Gastrocnemius medialis (tissue), 4 donors: ENCODE results near the gene CPT2.

ENCODE experiments used
- CTCF ChIP-seq, 5 experiments: fragments of 450-650 bp in 3 of 5; fragments of 200-600 bp in 2 of 5; sonication (generic) in 2 of 5; IDR thresholded peaks in 4 of 5; conservative IDR thresholded peaks in 1 of 5; 1 replicate in 4 of 5; 2 replicates in 1 of 5; pipeline ENCODE4 v1.5.1; 2016 to 2019; ENCODE audit warnings: antibody characterized with exemption in 5 of 5, mild to moderate bottlenecking in 3 of 5, moderate library complexity in 3 of 5
- POLR2A ChIP-seq, 2 donors: fragments of 450-650 bp; IDR thresholded peaks; one replicate each; pipeline ENCODE4 v1.6.1; 2017; ENCODE audit warnings: antibody characterized with exemption in 2 of 2, mild to moderate bottlenecking in 2 of 2, moderate library complexity in 2 of 2

GRCh38 chr1:53166366-53166765 lies 30.3 kb upstream of the CPT2 start:
- TF ChIP-seq POLR2A (IDR thresholded peaks at IDR 0.05), result no peak
- no peak for TF ChIP-seq CTCF (IDR thresholded peaks at IDR 0.05 in 4 of 5, conservative IDR thresholded peaks at IDR 0.05 in 1 of 5)
